Keratinocyte (primary cell): ENCODE data around the gene HGFAC. TPM values are rescaled to one million over a fixed set of nuclear protein-coding genes. Genes with fewer than 3 reads are reported as not detected.

Experiments used
- DNase-seq: peaks from one replicate; pipeline ENCODE4 v3.0.0-alpha.2; 2011; ENCODE audit warnings: low read depth, missing footprints, low spot score
- FAIRE-seq: peaks from 2 replicates; lab custom pipeline; 2011; peaks lifted over from hg19 to GRCh38; lab: Jason Lieb, UNC
- H2AFZ ChIP-seq: 2 replicates; pipeline ENCODE4 v1.6.0; 2012; ENCODE audit warnings: low read length, control low read depth, inconsistent platforms; ENCODE audit not compliant: control insufficient read depth
- H3K27ac ChIP-seq: 2 replicates; pipeline ENCODE4 v1.5.1; 2011; ENCODE audit warnings: low read length; ENCODE audit not compliant: control insufficient read depth, insufficient read depth
- H3K27me3 ChIP-seq: 3 replicates; pipeline ENCODE4 v1.6.0; 2011; ENCODE audit warnings: low read length; ENCODE audit not compliant: control insufficient read depth, insufficient read depth; ENCODE audit errors: extremely low read depth
- H3K36me3 ChIP-seq, 2 experiments: 2 replicates in 1 of 2; 3 replicates in 1 of 2; pipeline ENCODE4 v1.5.1; 2011; ENCODE audit warnings: low read length in 2 of 2, mild to moderate bottlenecking in 1 of 2; ENCODE audit not compliant: control insufficient read depth in 2 of 2, insufficient read depth in 2 of 2; ENCODE audit errors: extremely low read depth in 1 of 2
- H3K4me1 ChIP-seq: 3 replicates; pipeline ENCODE4 v1.5.1; 2011; ENCODE audit warnings: low read length; ENCODE audit not compliant: control insufficient read depth, insufficient read depth; ENCODE audit errors: extremely low read depth
- H3K4me2 ChIP-seq: 3 replicates; pipeline ENCODE4 v1.6.0; 2011; ENCODE audit warnings: low read depth, low read length; ENCODE audit not compliant: control insufficient read depth, insufficient read depth; ENCODE audit errors: extremely low read depth
- H3K4me3 ChIP-seq, 3 experiments: fragments of 200-600 bp in 1 of 3; sonication (generic) in 1 of 3; 2 replicates in 2 of 3; 3 replicates in 1 of 3; pipeline ENCODE4 v1.5.1; 2011 to 2016; ENCODE audit warnings: low read length in 3 of 3, mild to moderate bottlenecking in 3 of 3, control low read depth in 2 of 3, inconsistent platforms in 1 of 3, low read depth in 1 of 3, mixed read lengths in 1 of 3, mixed run types in 1 of 3, moderate library complexity in 1 of 3; ENCODE audit not compliant: control insufficient read depth in 2 of 3, insufficient read depth in 2 of 3; ENCODE audit errors: extremely low read depth in 1 of 3
- H3K79me2 ChIP-seq: 2 replicates; pipeline ENCODE4 v1.6.0; 2012; ENCODE audit warnings: low read length; ENCODE audit not compliant: control insufficient read depth, insufficient read depth
- H3K9ac ChIP-seq: 3 replicates; pipeline ENCODE4 v1.6.0; 2011; ENCODE audit warnings: low read length; ENCODE audit not compliant: control insufficient read depth, insufficient read depth; ENCODE audit errors: extremely low read depth
- H3K9me1 ChIP-seq: 3 replicates; pipeline ENCODE4 v1.6.0; 2011; ENCODE audit warnings: low read length; ENCODE audit not compliant: control insufficient read depth, insufficient read depth; ENCODE audit errors: extremely low read depth
- H3K9me3 ChIP-seq: 2 replicates; pipeline ENCODE4 v1.5.1; 2012; ENCODE audit warnings: low read depth, low read length; ENCODE audit not compliant: control insufficient read depth
- H4K20me1 ChIP-seq: 3 replicates; pipeline ENCODE4 v1.6.0; 2011; ENCODE audit warnings: low read length; ENCODE audit not compliant: control insufficient read depth, insufficient read depth; ENCODE audit errors: extremely low read depth
- CTCF ChIP-seq, 3 experiments: IDR thresholded peaks in 1 of 3; conservative IDR thresholded peaks in 1 of 3; optimal IDR thresholded peaks in 1 of 3; 2 replicates in 2 of 3; 3 replicates in 1 of 3; pipeline versions ENCODE3 to v1.5.1; 2011; ENCODE audit warnings: low read length in 3 of 3, mild to moderate bottlenecking in 3 of 3, moderate library complexity in 2 of 3, control low read depth in 1 of 3, inconsistent platforms in 1 of 3; ENCODE audit not compliant: insufficient read depth in 2 of 3; ENCODE audit errors: extremely low read depth in 1 of 3
- EZH2 ChIP-seq: IDR thresholded peaks from one replicate; pipeline ENCODE4 v1.6.1; 2012; ENCODE audit warnings: inconsistent platforms, mild to moderate bottlenecking, low read length, moderate library complexity
- dilution Hi-C: fragments of 300-500 bp; cut with MboI; formaldehyde crosslinking; loops from one replicate; pipeline ENCODE4 v1.7.0; 2020; ENCODE audit warnings: low sequenced_read_pairs; ENCODE audit not compliant: extremely low pct_ligation_motif_present
- polyA plus RNA-seq, 5 experiments: library from polyadenylated mRNA; depleted of rRNA in 3 of 5; stranded (reverse) in 3 of 5; stranded (forward) in 1 of 5; unstranded in 1 of 5; fragments of >200 nt; gene quantifications; 1 replicate in 1 of 5; 2 replicates in 3 of 5; 3 replicates in 1 of 5; pipeline versions ENCODE4 v1.2.1 to v1.2.3, GENCODE V29; 2011 to 2012; ENCODE audit warnings: missing spikeins in 2 of 5, low read depth in 1 of 5, low replicate concordance in 1 of 5

Gene HGFAC
- polyA plus RNA-seq, 1 donor (not counting 4 experiments of a cell fraction or from before 2014, with no cell fraction given): not detected

GRCh38 chr4:3436048-3436797, 5.5 kb upstream of the HGFAC start:
- H2AFZ ChIP-seq: no peak overlapping the region
- dilution Hi-C loops: no loop called here

GRCh38 chr4:3436798-3437581, 4.8 kb upstream of the HGFAC start:
- H4K20me1 ChIP-seq: no peaks in the 10 kb centered on the region
- peak overlapping the region; percentile 37 for H3K9ac ChIP-seq
- peak overlapping the region; percentile 74 for H3K4me2 ChIP-seq
- TF ChIP-seq CTCF (optimal IDR thresholded peaks at IDR 0.05 in 1 of 3, IDR thresholded peaks at IDR 0.05 in 1 of 3, conservative IDR thresholded peaks at IDR 0.05 in 1 of 3; ENCODE audit: extremely low read depth in 1 of 3, insufficient read depth in 2 of 3, low read length in 3 of 3): no peak
- TF ChIP-seq EZH2: no peak
- peak overlapping the region in 2 of 3 experiments; percentile 35 to 43 for H3K4me3 ChIP-seq
- H3K9me1 ChIP-seq: no peaks in the 10 kb centered on the region
- peaks cover 0 to 1% of the 10 kb centered on the region in 2 experiments for H3K36me3 ChIP-seq
- H3K27me3 ChIP-seq: no peaks in the 10 kb centered on the region
- peak; percentile 78 for DNase-seq
- FAIRE-seq: peak; percentile 97
- H3K4me1 ChIP-seq: peaks cover 31% of the 10 kb centered on the region
- H3K79me2 ChIP-seq: no peaks in the 10 kb centered on the region
- dilution Hi-C loops: no loop called here
- H3K9me3 ChIP-seq: no peaks in the 10 kb centered on the region
- peak overlapping the region; percentile 36 for H3K27ac ChIP-seq
- H2AFZ ChIP-seq: peak overlapping the region; percentile 30

More at GRCh38 chr4:3436048-3436797, 5.5 kb upstream of the HGFAC start:
- Histone ChIP-seq H3K9ac (peak overlapping the region; percentile 37), H3K36me3 (peaks cover 0 to 4% of the 10 kb centered on the region in 2 experiments), H3K27me3 (no peaks in the 10 kb centered on the region), H3K27ac (peak overlapping the region; percentile 36), H3K79me2 (no peaks in the 10 kb centered on the region), H3K9me3 (no peaks in the 10 kb centered on the region), H4K20me1 (no peaks in the 10 kb centered on the region), H3K9me1 (no peaks in the 10 kb centered on the region), H3K4me1 (peaks cover 31% of the 10 kb centered on the region), H3K4me3 (peak overlapping the region in 2 of 3 experiments; percentile 35 to 43), H3K4me2 (peak overlapping the region; percentile 74)
- TF ChIP-seq CTCF (optimal IDR thresholded peaks at IDR 0.05 in 1 of 3, IDR thresholded peaks at IDR 0.05 in 1 of 3, conservative IDR thresholded peaks at IDR 0.05 in 1 of 3; ENCODE audit: extremely low read depth in 1 of 3, insufficient read depth in 2 of 3, low read length in 3 of 3) (no peak), EZH2 (no peak)
- DNase-seq (no peak), FAIRE-seq (no peak)
